ENCODE results near the gene COL15A1.

DNA sequence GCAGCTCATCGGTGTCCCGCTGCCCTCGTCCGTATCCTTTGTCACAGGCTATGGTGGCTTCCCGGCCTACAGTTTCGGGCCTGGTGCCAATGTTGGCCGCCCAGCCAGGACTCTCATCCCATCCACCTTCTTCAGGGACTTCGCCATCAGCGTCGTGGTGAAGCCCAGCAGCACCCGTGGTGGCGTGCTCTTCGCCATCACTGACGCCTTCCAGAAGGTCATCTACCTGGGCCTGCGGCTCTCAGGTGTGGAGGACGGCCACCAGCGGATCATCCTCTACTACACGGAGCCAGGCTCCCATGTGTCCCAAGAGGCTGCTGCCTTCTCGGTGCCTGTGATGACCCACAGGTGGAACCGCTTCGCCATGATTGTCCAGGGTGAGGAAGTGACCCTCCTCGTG, 41.9 kb downstream of the COL15A1 start:
- TF ChIP-seq EZH2phosphoT487 (IDR thresholded peaks at IDR 0.05; ENCODE audit: borderline replicate concordance, low read length): no peak
- no peak for TF ChIP-seq CTCF (IDR thresholded peaks at IDR 0.05; ENCODE audit: low read depth, low read length, poor library complexity, severe bottlenecking)
